Gastroesophageal sphincter (tissue), 3 donors: ENCODE data around the gene ADIRF.
"Not testable (repeated sequence)": the region's sequence is repeated elsewhere in the genome, so short reads cannot be mapped to it uniquely, and the experiment has no call there.

ENCODE experiments used
- CTCF ChIP-seq, 4 experiments: fragments of 200-600 bp in 2 of 4; fragments of 450-650 bp in 2 of 4; sonication (generic) in 1 of 4; IDR thresholded peaks; one replicate each; pipeline ENCODE4 v1.5.1; 2017 to 2019; ENCODE audit warnings: antibody characterized with exemption in 4 of 4, mild to moderate bottlenecking in 2 of 4, moderate library complexity in 2 of 4
- EP300 ChIP-seq: sonication (generic); formaldehyde crosslinking; IDR thresholded peaks from one replicate; pipeline ENCODE4 v1.6.1; 2017; ENCODE audit warnings: antibody characterized with exemption, mild to moderate bottlenecking
- POLR2A ChIP-seq, 2 donors: fragments of 450-650 bp; IDR thresholded peaks; one replicate each; pipeline ENCODE4 v1.6.1; 2017; ENCODE audit warnings: antibody characterized with exemption in 2 of 2, mild to moderate bottlenecking in 2 of 2, moderate library complexity in 1 of 2
- POLR2AphosphoS5 ChIP-seq: sonication (generic); formaldehyde crosslinking; IDR thresholded peaks from one replicate; pipeline ENCODE4 v1.6.1; 2017; ENCODE audit warnings: antibody characterized with exemption

DNA sequence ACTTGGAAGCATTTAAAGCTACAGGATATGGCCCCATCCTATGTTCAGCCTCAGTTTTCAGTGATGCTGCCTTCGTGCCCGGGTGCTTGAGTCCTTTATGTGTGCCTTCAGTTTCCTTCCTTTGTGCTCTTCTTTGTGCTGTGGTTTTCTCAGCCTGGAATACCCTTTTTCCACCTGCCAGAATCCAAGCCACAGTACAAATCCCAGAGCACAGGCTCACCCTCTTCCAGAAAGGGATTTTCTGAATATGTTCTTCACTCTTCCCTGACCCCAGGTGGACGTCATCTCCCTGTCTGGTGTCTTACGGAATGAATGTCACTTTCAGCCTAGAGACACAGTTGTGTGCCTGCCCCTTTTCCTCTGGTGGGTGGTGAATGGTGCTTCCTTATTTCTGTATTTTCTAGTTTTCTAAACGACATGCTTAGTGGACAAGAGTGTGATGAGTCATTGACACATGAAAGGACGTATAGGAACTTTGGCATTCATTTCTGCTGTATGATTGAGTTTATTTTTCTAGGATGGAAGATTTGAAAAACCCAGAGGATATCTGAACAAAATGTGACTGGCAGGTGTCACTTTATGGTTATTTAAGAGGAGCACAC is 31.6 kb downstream of the ADIRF start:
- not testable (repeated sequence) for TF ChIP-seq CTCF (IDR thresholded peaks at IDR 0.05); POLR2A (IDR thresholded peaks at IDR 0.05); EP300; POLR2AphosphoS5
